ENCODE measurements around the gene CLEC4C. TPM values are rescaled to one million over a fixed set of nuclear protein-coding genes. Genes with fewer than 3 reads are reported as not detected.

The CLEC4C gene
- total and polyA plus RNA-seq, 9 donors: 0.12 to 0.47 TPM; not detected in 7

GRCh38 chr12:7712841-7713442 lies 34.2 kb downstream of the CLEC4C start:
- Histone ChIP-seq H3K36me3 (no peaks in the 10 kb centered on the region), H3K27ac (no peak overlapping the region), H3K4me3 (no peak overlapping the region), H3K27me3 (no peaks in the 10 kb centered on the region), H3K4me1 (ENCODE audit: insufficient read depth) (no peaks in the 10 kb centered on the region), H3K9me3 (no peaks in the 10 kb centered on the region)
- 88 to 93% (median 91%) methylated on average over 28 of the region's 28 CpGs for WGBS, 3 donors
- intact Hi-C loops (cut with DNase I): no loop called here
- no peak for DNase-seq
- TF ChIP-seq POLR2A (IDR thresholded peaks at IDR 0.05): no peak
- TF ChIP-seq CTCF (IDR thresholded peaks at IDR 0.05): no peak
- no peak for TF ChIP-seq EP300 (IDR thresholded peaks at IDR 0.05)

GRCh38 chr12:7711133-7711532 lies 36.0 kb downstream of the CLEC4C start, which contains the start of gene DPPA3:
Gene DPPA3, plus strand, starts transcription at chr12:7711433. Its CDS starts 138 bp downstream, at chr12:7711571.
- 72 to 84% (median 78%) methylated on average over 7 of the region's 7 CpGs for WGBS, 3 donors
- Histone ChIP-seq H3K36me3 (no peaks in the 10 kb centered on the region), H3K4me3 (no peak within 1 kb of the TSS), H3K27me3 (no peaks in the 10 kb centered on the region), H3K9me3 (no peaks in the 10 kb centered on the region), H3K27ac (no peak within 1 kb of the TSS), H3K4me1 (ENCODE audit: insufficient read depth) (no peaks in the 10 kb centered on the region)
- DNase-seq: no peak
- intact Hi-C loops (cut with DNase I): no loop called here
- no peak for TF ChIP-seq POLR2A (IDR thresholded peaks at IDR 0.05)
- no peak for TF ChIP-seq CTCF (IDR thresholded peaks at IDR 0.05)
- TF ChIP-seq EP300 (IDR thresholded peaks at IDR 0.05): no peak

GRCh38 chr12:7709969-7710675 lies 37.1 kb downstream of the CLEC4C start:
- WGBS, 3 donors: 59 to 75% (median 59%) methylated on average over 8 of the region's 8 CpGs
- intact Hi-C loops (cut with DNase I): no loop called here
- Histone ChIP-seq H3K4me1 (ENCODE audit: insufficient read depth) (no peaks in the 10 kb centered on the region), H3K36me3 (no peaks in the 10 kb centered on the region), H3K4me3 (no peak overlapping the region), H3K9me3 (no peaks in the 10 kb centered on the region), H3K27me3 (no peaks in the 10 kb centered on the region), H3K27ac (no peak overlapping the region)
- no peak for DNase-seq
- TF ChIP-seq POLR2A (IDR thresholded peaks at IDR 0.05): no peak
- no peak for TF ChIP-seq EP300 (IDR thresholded peaks at IDR 0.05)
- no peak for TF ChIP-seq CTCF (IDR thresholded peaks at IDR 0.05)

- no peaks in the 10 kb centered on the region for H3K36me3 ChIP-seq
- H3K27ac ChIP-seq: no peak overlapping the region
- WGBS, 3 donors: 85 to 88% (median 85%) methylated on average over 29 of the region's 29 CpGs
- H3K4me1 ChIP-seq (ENCODE audit: insufficient read depth): no peaks in the 10 kb centered on the region
- TF ChIP-seq POLR2A (IDR thresholded peaks at IDR 0.05): no peak
- TF ChIP-seq EP300 (IDR thresholded peaks at IDR 0.05): no peak
- TF ChIP-seq CTCF (IDR thresholded peaks at IDR 0.05): no peak
- H3K9me3 ChIP-seq: no peaks in the 10 kb centered on the region
- intact Hi-C loops (cut with DNase I): no loop called here
- no peak for DNase-seq
- H3K27me3 ChIP-seq: no peaks in the 10 kb centered on the region
- H3K4me3 ChIP-seq: no peak overlapping the region
Measured at GRCh38 chr12:7705846-7706245, 41.3 kb downstream of the CLEC4C start.
